GM18499 (cell line): Measurements from ENCODE around the gene PALM.
A peak's percentile ranks its signal among the peaks of the same experiment; 100 is the strongest.
"Not testable (repeated sequence)": the region's sequence is repeated elsewhere in the genome, so short reads cannot be mapped to it uniquely, and the experiment has no call there.

Source experiments
- ATAC-seq: cut with Tn5 transposase; IDR thresholded peaks from one replicate; pipeline ENCODE4 v1.9.1; 2021; ENCODE audit warnings: moderate number of reproducible peaks; ENCODE audit not compliant: insufficient read depth, unreplicated experiment

Gene PALM

GRCh38 chr19:677601-678436 is 30.9 kb upstream of the PALM start:
- ATAC-seq: no peak

GRCh38 chr19:678791-679388 is 29.8 kb upstream of the PALM start:
- ATAC-seq: no peak

GRCh38 chr19:679418-680286 is 29.1 kb upstream of the PALM start:
- ATAC-seq: no peak

GRCh38 chr19:680287-681028 is 28.3 kb upstream of the PALM start:
- ATAC-seq: peak; percentile 49

- ATAC-seq: no peak
Measured at GRCh38 chr19:681029-682019, 27.4 kb upstream of the PALM start.

- no peak for ATAC-seq
Measured at GRCh38 chr19:682678-683320, 25.9 kb upstream of the PALM start.

- ATAC-seq: no peak
Measured at GRCh38 chr19:685454-685931, 23.2 kb upstream of the PALM start.

GRCh38 chr19:686589-687297 is 22.0 kb upstream of the PALM start:
- ATAC-seq: no peak

- no peak for ATAC-seq
Measured at GRCh38 chr19:687569-688166, 21.1 kb upstream of the PALM start.

GRCh38 chr19:688214-688613 is 20.5 kb upstream of the PALM start:
- ATAC-seq: no peak

GRCh38 chr19:688992-689391 is 19.7 kb upstream of the PALM start:
- no peak for ATAC-seq

- ATAC-seq: no peak
Measured at GRCh38 chr19:690203-690602, 18.5 kb upstream of the PALM start.

- ATAC-seq: no peak
Measured at GRCh38 chr19:694481-695351, 14.0 kb upstream of the PALM start.

- ATAC-seq: no peak
Measured at GRCh38 chr19:695352-695949, 13.3 kb upstream of the PALM start, which contains the start of gene PRSS57. Gene PRSS57, minus strand, starts transcription at chr19:695452. Its CDS starts 22 bp downstream, at chr19:695430.

- ATAC-seq: not testable (repeated sequence)
Measured at GRCh38 chr19:698529-698928, 10.2 kb upstream of the PALM start.

GRCh38 chr19:699885-700284 is 8.8 kb upstream of the PALM start:
- not testable (repeated sequence) for ATAC-seq
